Measurements from ENCODE around the gene PSRC1. TPM values are rescaled to one million over a fixed set of nuclear protein-coding genes. Genes with fewer than 3 reads are reported as not detected.
A peak's percentile ranks its signal among the peaks of the same experiment; 100 is the strongest.

The PSRC1 gene
- total RNA-seq, 4 donors from 2014 or later, result 2.3 to 13.1 (median 8.7) TPM

GRCh38 chr1:109316506-109316905, 33.6 kb upstream of the PSRC1 start:
- Histone ChIP-seq H3K36me3 (peaks cover 0 to 99% (median 10%) of the 10 kb centered on the region in 3 donors), H3K9me3 (no peaks in the 10 kb centered on the region), H3K27ac (no peak overlapping the region), H3K4me3 (no peak overlapping the region), H3K4me1 (peaks cover 0 to 10% (median 0%) of the 10 kb centered on the region in 3 donors), H3K27me3 (no peaks in the 10 kb centered on the region)
- TF ChIP-seq CTCF (IDR thresholded peaks at IDR 0.05) (no peak), POLR2A (IDR thresholded peaks at IDR 0.05) (no peak)
- 63 to 88% methylated on average over 1 of the region's 1 CpG for WGBS, 2 donors
- DNase-seq, result no peak
- intact Hi-C loops (cut with DNase I), result no loop called here

- no peak overlapping the region for H3K27ac ChIP-seq
- WGBS, 2 donors, result 82 to 87% methylated on average over 4 of the region's 4 CpGs
- no peaks in the 10 kb centered on the region for H3K27me3 ChIP-seq
- peaks cover 0 to 98% (median 10%) of the 10 kb centered on the region in 3 donors for H3K36me3 ChIP-seq
- H3K9me3 ChIP-seq, result no peaks in the 10 kb centered on the region
- intact Hi-C loops (cut with DNase I), result no loop called here
- H3K4me1 ChIP-seq, result peaks cover 0 to 10% (median 0%) of the 10 kb centered on the region in 3 donors
- no peak for TF ChIP-seq POLR2A (IDR thresholded peaks at IDR 0.05)
- no peak for TF ChIP-seq CTCF (IDR thresholded peaks at IDR 0.05)
- DNase-seq, result no peak
- no peak overlapping the region for H3K4me3 ChIP-seq
Measured at GRCh38 chr1:109315288-109315687, 32.3 kb upstream of the PSRC1 start.

- intact Hi-C loops (cut with DNase I), result no loop called here
- Histone ChIP-seq H3K27me3 (no peaks in the 10 kb centered on the region), H3K36me3 (peaks cover 0 to 93% (median 10%) of the 10 kb centered on the region in 3 donors), H3K27ac (no peak overlapping the region), H3K9me3 (no peaks in the 10 kb centered on the region), H3K4me3 (no peak overlapping the region), H3K4me1 (peaks cover 0 to 10% (median 0%) of the 10 kb centered on the region in 3 donors)
- no peak for TF ChIP-seq POLR2A (IDR thresholded peaks at IDR 0.05)
- TF ChIP-seq CTCF (IDR thresholded peaks at IDR 0.05), result no peak
- 88 to 100% methylated on average over 1 of the region's 1 CpG for WGBS, 2 donors
- no peak for DNase-seq
Measured at GRCh38 chr1:109314795-109315194, 31.9 kb upstream of the PSRC1 start.

- Histone ChIP-seq H3K4me1 (peaks cover 0 to 10% (median 0%) of the 10 kb centered on the region in 3 donors), H3K27me3 (no peaks in the 10 kb centered on the region), H3K36me3 (peaks cover 0 to 77% (median 10%) of the 10 kb centered on the region in 3 donors), H3K27ac (peak overlapping the region in 3 of 4 donors; percentile 7 to 26 (median 16)), H3K9me3 (no peaks in the 10 kb centered on the region), H3K4me3 (no peak overlapping the region)
- 59 to 63% methylated on average over 12 of the region's 12 CpGs for WGBS, 2 donors
- intact Hi-C loops (cut with DNase I), result no loop called here
- TF ChIP-seq CTCF (IDR thresholded peaks at IDR 0.05) (no peak), POLR2A (IDR thresholded peaks at IDR 0.05) (no peak)
- no peak for DNase-seq
Measured at GRCh38 chr1:109312978-109313775, 30.2 kb upstream of the PSRC1 start.

GRCh38 chr1:109312246-109312645, 29.3 kb upstream of the PSRC1 start:
- no peak for TF ChIP-seq CTCF (IDR thresholded peaks at IDR 0.05)
- TF ChIP-seq POLR2A (IDR thresholded peaks at IDR 0.05), result no peak
- WGBS, 2 donors, result 84 to 90% methylated on average over 2 of the region's 2 CpGs
- no peak overlapping the region for H3K27ac ChIP-seq
- no peak for DNase-seq
- H3K4me1 ChIP-seq, result peaks cover 0 to 17% (median 0%) of the 10 kb centered on the region in 3 donors
- peaks cover 0 to 68% (median 5%) of the 10 kb centered on the region in 3 donors for H3K36me3 ChIP-seq
- no peaks in the 10 kb centered on the region for H3K27me3 ChIP-seq
- intact Hi-C loops (cut with DNase I), result no loop called here
- no peaks in the 10 kb centered on the region for H3K9me3 ChIP-seq
- H3K4me3 ChIP-seq, result no peak overlapping the region
